ENCODE measurements around the gene EPHB1. TPM values are rescaled to one million over a fixed set of nuclear protein-coding genes. Genes with fewer than 3 reads are reported as not detected.

EPHB1 gene
- total RNA-seq, 4 donors from 2014 or later = 2.3 to 5.6 (median 4.6) TPM

GRCh38 chr3:134937256-134938028 lies 142.4 kb downstream of the EPHB1 start:
- no peak overlapping the region for H3K4me3 ChIP-seq (replicated peaks in 1 of 3)
- no peaks in the 10 kb centered on the region for H3K4me1 ChIP-seq
- peak; percentile 9 to 23 for DNase-seq
- no peaks in the 10 kb centered on the region for H3K9me3 ChIP-seq
- H3K27me3 ChIP-seq = no peaks in the 10 kb centered on the region
- 59 to 60% methylated on average over 6 to 8 of the region's 8 CpGs for WGBS, 2 donors
- no peak overlapping the region for H3K27ac ChIP-seq
- no peak for TF ChIP-seq POLR2A (IDR thresholded peaks at IDR 0.05)
- no peak for TF ChIP-seq CTCF (IDR thresholded peaks at IDR 0.05)
- intact Hi-C loops (cut with DNase I) = no loop called here
- no peaks in the 10 kb centered on the region for H3K36me3 ChIP-seq

- no peak overlapping the region for H3K4me3 ChIP-seq (replicated peaks in 1 of 3)
- TF ChIP-seq POLR2A (IDR thresholded peaks at IDR 0.05) (no peak), CTCF (IDR thresholded peaks at IDR 0.05) (no peak)
- no peaks in the 10 kb centered on the region for H3K36me3 ChIP-seq
- 80 to 89% methylated on average over 3 to 5 of the region's 5 CpGs for WGBS, 2 donors
- H3K9me3 ChIP-seq = no peaks in the 10 kb centered on the region
- intact Hi-C loops (cut with DNase I) = no loop called here
- H3K4me1 ChIP-seq = no peaks in the 10 kb centered on the region
- DNase-seq = no peak
- H3K27ac ChIP-seq = no peak overlapping the region
- no peaks in the 10 kb centered on the region for H3K27me3 ChIP-seq
Observed at GRCh38 chr3:134938029-134938525, 143.0 kb downstream of the EPHB1 start.

- Histone ChIP-seq H3K36me3 (no peaks in the 10 kb centered on the region), H3K27ac (no peak overlapping the region), H3K27me3 (no peaks in the 10 kb centered on the region), H3K4me3 (replicated peaks in 1 of 3) (no peak overlapping the region), H3K4me1 (no peaks in the 10 kb centered on the region), H3K9me3 (no peaks in the 10 kb centered on the region)
- TF ChIP-seq CTCF (IDR thresholded peaks at IDR 0.05) = no peak
- no peak for TF ChIP-seq POLR2A (IDR thresholded peaks at IDR 0.05)
- 72 to 91% methylated on average over 2 of the region's 2 CpGs for WGBS, 2 donors
- intact Hi-C loops (cut with DNase I) = no loop called here
- DNase-seq = no peak
Observed at GRCh38 chr3:134939978-134940377, 144.9 kb downstream of the EPHB1 start.

- WGBS, 2 donors = 79 to 87% methylated on average over 1 of the region's 1 CpG
Observed at GRCh38 chr3:134941820-134942219, 146.8 kb downstream of the EPHB1 start.

More at GRCh38 chr3:134941820-134942219, 146.8 kb downstream of the EPHB1 start:
- Histone ChIP-seq H3K4me1 (no peaks in the 10 kb centered on the region), H3K27me3 (no peaks in the 10 kb centered on the region), H3K9me3 (no peaks in the 10 kb centered on the region), H3K4me3 (replicated peaks in 1 of 3) (no peak overlapping the region), H3K36me3 (no peaks in the 10 kb centered on the region), H3K27ac (no peak overlapping the region)
- DNase-seq = no peak
- intact Hi-C loops (cut with DNase I) = no loop called here
- TF ChIP-seq POLR2A (IDR thresholded peaks at IDR 0.05) = no peak
- TF ChIP-seq CTCF (IDR thresholded peaks at IDR 0.05) = no peak

Data from thyroid gland (tissue), 4 donors.